H1 (cell line): Measurements from ENCODE around the gene PREX1. TPM values are rescaled to one million over a fixed set of nuclear protein-coding genes. Genes with fewer than 3 reads are reported as not detected.

ENCODE experiments used
- CTCF ChIA-PET: fragments of 300-600 bp; sonication (Branson Sonifier 250); formaldehyde crosslinking; loops from one replicate; lab custom pipeline; 2021; ENCODE audit not compliant: partially characterized antibody; lab: Charles Lee
- POLR2A ChIA-PET: fragments of 300-600 bp; sonication (Branson Sonifier 250); formaldehyde crosslinking; loops from one replicate; lab custom pipeline; 2021; ENCODE audit warnings: inconsistent platforms; ENCODE audit not compliant: partially characterized antibody; lab: Charles Lee
- DNase-seq, 2 experiments: peaks; one replicate each; pipeline versions ENCODE4 v3.0.0 to v3.0.0-alpha.2; 2010 to 2022; ENCODE audit warnings: low spot score in 2 of 2, low read depth in 1 of 2, mixed read lengths in 1 of 2
- FAIRE-seq: peaks from 2 replicates; lab custom pipeline; 2011; peaks lifted over from hg19 to GRCh38; lab: Jason Lieb, UNC
- H2AFZ ChIP-seq: 2 replicates; pipeline ENCODE4 v1.8.1; 2012; ENCODE audit warnings: low read length, inconsistent platforms
- H2AK5ac ChIP-seq: 2 replicates; pipeline ENCODE4 v1.6.1; 2013; ENCODE audit warnings: low read depth, low read length
- H2BK120ac ChIP-seq: replicated peaks from 2 replicates; pipeline ENCODE3; 2013; ENCODE audit warnings: low read depth, low read length, inconsistent platforms
- H2BK12ac ChIP-seq: 2 replicates; pipeline ENCODE4 v1.6.1; 2013; ENCODE audit warnings: low read depth, low read length
- H2BK15ac ChIP-seq: 2 replicates; pipeline ENCODE4 v1.6.1; 2013; ENCODE audit warnings: low read length
- H2BK20ac ChIP-seq: 2 replicates; pipeline ENCODE4 v1.6.1; 2013; ENCODE audit warnings: low read length
- H2BK5ac ChIP-seq: 2 replicates; pipeline ENCODE4 v1.6.1; 2013; ENCODE audit warnings: low read depth, low read length
- H3K14ac ChIP-seq: 2 replicates; pipeline ENCODE4 v1.6.1; 2013; ENCODE audit warnings: inconsistent platforms; ENCODE audit not compliant: insufficient read length
- H3K18ac ChIP-seq: 2 replicates; pipeline ENCODE4 v1.6.1; 2013; ENCODE audit warnings: low read length; ENCODE audit errors: extremely low read depth
- H3K23ac ChIP-seq: 2 replicates; pipeline ENCODE4 v1.6.1; 2013; ENCODE audit warnings: inconsistent platforms; ENCODE audit not compliant: insufficient read length
- H3K23me2 ChIP-seq: 2 replicates; pipeline ENCODE4 v1.6.1; 2013; ENCODE audit warnings: low read depth, low read length
- H3K27ac ChIP-seq: 2 replicates; pipeline ENCODE4 v1.6.1; 2011; ENCODE audit warnings: low read depth, low read length, inconsistent platforms
- H3K27me3 ChIP-seq, 4 experiments: replicated peaks in 1 of 4; 1 replicate in 1 of 4; 2 replicates in 3 of 4; pipeline versions ENCODE4 v1.6.1 to v1.8.1; 2011 to 2013; ENCODE audit warnings: low read length in 3 of 4, mild to moderate bottlenecking in 3 of 4, inconsistent platforms in 2 of 4, mixed read lengths in 2 of 4, moderate library complexity in 1 of 4; ENCODE audit not compliant: control insufficient read depth in 3 of 4, insufficient read depth in 3 of 4; ENCODE audit errors: extremely low read depth in 1 of 4
- H3K36me3 ChIP-seq, 4 experiments: 2 replicates each; pipeline versions ENCODE4 v1.6.1 to v1.8.1; 2011 to 2013; ENCODE audit warnings: mild to moderate bottlenecking in 4 of 4, low read length in 3 of 4, moderate library complexity in 2 of 4, control low read depth in 1 of 4, inconsistent platforms in 1 of 4; ENCODE audit not compliant: insufficient read depth in 4 of 4, control insufficient read depth in 2 of 4
- H3K4ac ChIP-seq: replicated peaks from 2 replicates; pipeline ENCODE3; 2013; ENCODE audit warnings: low read length, low read depth, mixed read lengths, inconsistent platforms; ENCODE audit not compliant: insufficient read length
- H3K4me1 ChIP-seq, 4 experiments: replicated peaks in 1 of 4; 1 replicate in 1 of 4; 2 replicates in 3 of 4; pipeline versions ENCODE4 v1.6.1 to v1.8.1; 2011 to 2013; ENCODE audit warnings: low read length in 3 of 4, inconsistent platforms in 2 of 4, mixed read lengths in 1 of 4; ENCODE audit not compliant: insufficient read depth in 4 of 4, control insufficient read depth in 3 of 4
- H3K4me2 ChIP-seq, 2 experiments: 2 replicates each; pipeline versions ENCODE4 v1.6.1 to v1.8.1; 2011 to 2013; ENCODE audit warnings: low read depth in 2 of 2, low read length in 2 of 2, control low read depth in 1 of 2, inconsistent platforms in 1 of 2, mild to moderate bottlenecking in 1 of 2; ENCODE audit not compliant: insufficient read depth in 1 of 2
- H3K4me3 ChIP-seq, 4 experiments: fragments of 200-600, 300-600 bp in 1 of 4; sonication (generic), shearing (Covaris generic), sonication (Bioruptor Twin) in 1 of 4; 2 replicates each; pipeline versions ENCODE4 v1.5.1 to v1.8.1; 2011 to 2016; ENCODE audit warnings: low read length in 4 of 4, low read depth in 3 of 4, control low read depth in 2 of 4, inconsistent platforms in 2 of 4, mild to moderate bottlenecking in 2 of 4, mixed read lengths in 1 of 4, moderate library complexity in 1 of 4; ENCODE audit not compliant: insufficient read depth in 2 of 4; ENCODE audit errors: extremely low read depth in 1 of 4
- H3K56ac ChIP-seq: replicated peaks from 2 replicates; pipeline ENCODE3; 2013; ENCODE audit warnings: low read depth, mild to moderate bottlenecking, mixed read lengths, low read length, inconsistent platforms; ENCODE audit not compliant: insufficient read length
- H3K79me1 ChIP-seq: 2 replicates; pipeline ENCODE4 v1.6.1; 2013; ENCODE audit warnings: low read depth, low read length, control low read depth
- H3K79me2 ChIP-seq, 2 experiments: 2 replicates each; pipeline versions ENCODE4 v1.6.1 to v1.8.1; 2012 to 2013; ENCODE audit warnings: low read length in 2 of 2, mild to moderate bottlenecking in 2 of 2, inconsistent platforms in 1 of 2; ENCODE audit not compliant: insufficient read depth in 2 of 2, control insufficient read depth in 1 of 2
- H3K9ac ChIP-seq, 4 experiments: replicated peaks in 1 of 4; 1 replicate in 1 of 4; 2 replicates in 3 of 4; pipeline versions ENCODE4 v1.6.1 to v1.8.1; 2011 to 2013; ENCODE audit warnings: low read depth in 3 of 4, low read length in 3 of 4, control low read depth in 2 of 4, mild to moderate bottlenecking in 2 of 4, moderate library complexity in 2 of 4, inconsistent platforms in 1 of 4; ENCODE audit errors: extremely low read depth in 1 of 4
- H3K9me3 ChIP-seq, 2 experiments: 2 replicates each; pipeline versions ENCODE4 v1.6.1 to v1.8.1; 2012 to 2013; ENCODE audit warnings: mild to moderate bottlenecking in 2 of 2, moderate library complexity in 2 of 2, control low read depth in 1 of 2, inconsistent platforms in 1 of 2, low read depth in 1 of 2, low read length in 1 of 2, mixed read lengths in 1 of 2; ENCODE audit not compliant: insufficient read depth in 2 of 2
- H4K20me1 ChIP-seq, 2 experiments: replicated peaks in 1 of 2; 2 replicates each; pipeline versions ENCODE3 to v1.8.1; 2011 to 2013; ENCODE audit warnings: inconsistent platforms in 2 of 2, low read length in 2 of 2, mild to moderate bottlenecking in 1 of 2; ENCODE audit not compliant: insufficient read depth in 2 of 2, control insufficient read depth in 1 of 2
- H4K5ac ChIP-seq: 2 replicates; pipeline ENCODE4 v1.6.1; 2013; ENCODE audit warnings: low read length, low read depth, mixed read lengths, inconsistent platforms; ENCODE audit not compliant: insufficient read length
- H4K8ac ChIP-seq: 2 replicates; pipeline ENCODE4 v1.8.0; 2013; ENCODE audit warnings: mild to moderate bottlenecking, moderate library complexity, low read length, inconsistent platforms; ENCODE audit not compliant: insufficient read depth; ENCODE audit errors: extremely low read depth
- H4K91ac ChIP-seq: replicated peaks from 2 replicates; pipeline ENCODE3; 2013; ENCODE audit warnings: low read length, mixed read lengths, inconsistent platforms; ENCODE audit not compliant: insufficient read length
- JUND ChIP-seq: IDR thresholded peaks from 2 replicates; pipeline ENCODE4 v1.6.1; 2011; ENCODE audit warnings: mild to moderate bottlenecking, improper control_type of control experiment, low read length
- KDM1A ChIP-seq: fragments of 200-600, 300-600 bp; sonication (generic); IDR thresholded peaks from 2 replicates; pipeline ENCODE4 v1.7.1; 2016; ENCODE audit warnings: mild to moderate bottlenecking, low read length, borderline replicate concordance
- WGBS, 2 experiments: shearing (Covaris generic) in 1 of 2; methylation state at CpG; one replicate each; pipeline versions ENCODE4 v1.1.6 to v1.1.7; 2013 to 2015; ENCODE audit warnings: low lambda C conversion rate in 2 of 2, mixed read lengths in 2 of 2, inconsistent platforms in 1 of 2, low coverage in 1 of 2, missing lambda C conversion rate in 1 of 2; ENCODE audit not compliant: insufficient replicate concordance in 2 of 2, insufficient coverage in 1 of 2, insufficient read length in 1 of 2; ENCODE audit errors: extremely low coverage in 1 of 2, missing lambda C conversion rate in 1 of 2; 5-methylcytosine and 5-hydroxymethylcytosine counted together
- polyA plus RNA-seq, 7 experiments: library from polyadenylated mRNA; depleted of rRNA in 3 of 7; stranded (reverse) in 5 of 7; unstranded in 2 of 7; fragments of >200 nt in 5 of 7; fragments of 200-250 nt in 2 of 7; gene quantifications; 1 replicate in 5 of 7; 2 replicates in 1 of 7; 4 replicates in 1 of 7; pipeline versions ENCODE4 v1.2.1 to v1.2.3, GENCODE V29; 2011 to 2013; ENCODE audit warnings: missing spikeins in 2 of 7, mixed read lengths in 2 of 7
- total RNA-seq: library from RNA; stranded (reverse); fragmentation: NEBNext Ultra II Directional; extraction: Animal tissue kit (Norgen Biotek cat#: 25700); gene quantifications from 2 replicates; pipeline ENCODE4 v1.2.1, GENCODE V29; 2021
- TF ChIP-seq, protein P1 (sequence below): IDR thresholded peaks from 2 replicates; pipeline ENCODE4 v1.6.1; 2011; ENCODE audit warnings: low read depth, mild to moderate bottlenecking, low read length; ENCODE audit not compliant: insufficient read depth

The PREX1 gene
- total and polyA plus RNA-seq, 2 of the 8 experiments (the other 6 are each of a cell fraction or from before 2014, with no cell fraction given), result 10.7 to 12.8 TPM

DNA sequence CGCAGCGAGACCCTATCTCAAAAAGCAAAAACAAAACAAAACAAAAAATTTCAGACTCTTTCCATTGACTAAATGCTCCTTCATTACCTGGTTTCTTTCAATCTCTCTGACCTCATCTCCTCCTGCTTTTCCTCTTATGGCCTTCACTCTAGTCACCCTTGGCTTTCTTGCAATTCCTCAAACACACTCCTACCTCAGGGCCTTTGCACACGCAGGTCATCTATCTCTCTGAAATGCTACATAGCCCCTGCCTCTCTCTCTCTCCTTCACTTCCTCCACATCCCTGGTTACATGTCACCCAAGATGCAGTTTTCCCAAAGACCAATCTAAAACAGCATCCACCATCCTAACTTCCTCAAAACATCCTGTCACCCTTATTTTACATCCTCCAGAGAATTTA, 96.8 kb downstream of the PREX1 start:
- no peaks in the 10 kb centered on the region for H4K20me1 ChIP-seq
- H3K14ac ChIP-seq, result no peak overlapping the region
- peaks cover 0 to 5% (median 0%) of the 10 kb centered on the region in 4 experiments; a peak in 3 of 7 replicates for H3K4me1 ChIP-seq
- H2AK5ac ChIP-seq, result no peak overlapping the region
- no peak overlapping the region for H4K5ac ChIP-seq
- H3K56ac ChIP-seq, result no peak overlapping the region
- H3K4ac ChIP-seq, result no peak overlapping the region
- H3K79me1 ChIP-seq, result no peaks in the 10 kb centered on the region; the same call in 1 of the 2 replicates
- no peaks in the 10 kb centered on the region for H3K79me2 ChIP-seq
- CTCF ChIA-PET, result no interaction called here
- no peak overlapping the region for H3K4me2 ChIP-seq
- H2BK12ac ChIP-seq, result no peak overlapping the region
- POLR2A ChIA-PET, result no interaction called here
- H3K18ac ChIP-seq, result no peak overlapping the region
- 0 out of 2 replicates have a peak, but pooled peaks have one; percentile 12 for TF ChIP-seq KDM1A
- TF ChIP-seq, protein P1, sequence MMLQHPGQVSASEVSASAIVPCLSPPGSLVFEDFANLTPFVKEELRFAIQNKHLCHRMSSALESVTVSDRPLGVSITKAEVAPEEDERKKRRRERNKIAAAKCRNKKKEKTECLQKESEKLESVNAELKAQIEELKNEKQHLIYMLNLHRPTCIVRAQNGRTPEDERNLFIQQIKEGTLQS, result no peak
- no peak for TF ChIP-seq JUND
- no peaks in the 10 kb centered on the region for H3K9me3 ChIP-seq
- DNase-seq (no peak), FAIRE-seq (no peak)
- H3K4me3 ChIP-seq, result no peak overlapping the region
- H3K27me3 ChIP-seq, result no peaks in the 10 kb centered on the region
- no peak overlapping the region for H3K23ac ChIP-seq
- H2BK120ac ChIP-seq, result no peak overlapping the region
- no peak overlapping the region for H2BK15ac ChIP-seq
- no peak overlapping the region for H2BK5ac ChIP-seq
- H3K27ac ChIP-seq, result no peak overlapping the region
- H4K91ac ChIP-seq, result no peak overlapping the region
- peaks cover 2% of the 10 kb centered on the region; the same call in 1 of the 2 replicates for H3K23me2 ChIP-seq
- H2AFZ ChIP-seq, result no peak overlapping the region
- H4K8ac ChIP-seq, result no peak overlapping the region
- WGBS, 2 experiments, result 93% methylated on average over 3 of the region's 3 CpGs; no CpG with 5 or more reads in 1 of the 2 experiments
- H3K36me3 ChIP-seq, result no peaks in the 10 kb centered on the region
- no peak overlapping the region for H3K9ac ChIP-seq
- no peak overlapping the region for H2BK20ac ChIP-seq
